NOMO-1 (cell line): ENCODE data around the gene TMEM52B.
"Not testable (repeated sequence)": the region's sequence is repeated elsewhere in the genome, so short reads cannot be mapped to it uniquely, and the experiment has no call there.

ENCODE experiments used
- DNase-seq, 2 experiments: peaks; one replicate each; lab custom pipeline; 2025; ENCODE audit not compliant: unreplicated experiment in 2 of 2; lab: John Stamatoyannopoulos, UW

The TMEM52B gene

DNA sequence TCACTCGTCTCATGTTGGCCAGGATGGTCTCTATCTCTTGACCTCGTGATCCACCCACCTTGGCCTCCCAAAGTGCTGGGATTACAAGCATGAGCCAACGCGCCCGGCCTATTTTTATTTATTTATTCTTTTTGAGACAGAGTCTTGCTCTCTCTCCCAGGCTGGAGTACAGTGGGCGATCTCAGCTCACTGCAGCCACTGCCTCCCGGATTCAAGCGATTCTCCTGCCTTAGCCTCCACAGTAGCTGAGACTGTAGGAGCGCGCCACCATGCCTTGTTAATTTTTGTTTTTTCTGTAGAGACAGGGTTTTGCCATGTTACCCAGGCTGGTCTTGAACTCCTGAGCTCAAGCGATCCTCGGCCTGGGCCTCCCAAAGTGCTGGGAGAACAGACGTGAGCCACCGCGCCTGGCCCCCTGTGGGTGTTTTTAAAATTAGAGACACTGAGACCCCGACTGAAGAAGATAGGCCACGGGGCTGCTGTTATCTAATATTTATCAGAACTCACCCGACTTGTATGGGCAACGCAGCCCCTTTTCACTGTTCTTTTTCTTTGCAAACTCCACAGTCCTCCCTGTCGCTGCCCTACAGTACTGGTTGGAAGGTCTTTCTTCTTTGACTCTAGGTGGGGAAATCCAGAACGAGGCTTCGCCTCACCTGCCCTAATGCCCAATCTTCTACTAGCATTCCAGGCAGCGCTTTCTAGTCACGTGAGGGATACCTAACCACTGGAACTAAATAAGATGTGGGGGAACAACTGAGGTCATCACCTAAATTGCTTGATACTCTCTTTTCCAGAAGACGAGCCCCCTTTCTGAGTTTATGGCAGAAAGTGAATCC is 32.5 kb downstream of the TMEM52B start:
- DNase-seq, result no peak

- DNase-seq, result peak; percentile 90 to 91
Measured at GRCh38 chr12:10211940-10212738, 33.3 kb downstream of the TMEM52B start.

GRCh38 chr12:10212739-10213131 is 33.9 kb downstream of the TMEM52B start, which contains the start of gene GABARAPL1:
Gene GABARAPL1 (plus strand): TSS chr12:10212877. CDS start chr12:10213130, 253 bp downstream.
- DNase-seq, result peak; percentile 51 to 69

DNA sequence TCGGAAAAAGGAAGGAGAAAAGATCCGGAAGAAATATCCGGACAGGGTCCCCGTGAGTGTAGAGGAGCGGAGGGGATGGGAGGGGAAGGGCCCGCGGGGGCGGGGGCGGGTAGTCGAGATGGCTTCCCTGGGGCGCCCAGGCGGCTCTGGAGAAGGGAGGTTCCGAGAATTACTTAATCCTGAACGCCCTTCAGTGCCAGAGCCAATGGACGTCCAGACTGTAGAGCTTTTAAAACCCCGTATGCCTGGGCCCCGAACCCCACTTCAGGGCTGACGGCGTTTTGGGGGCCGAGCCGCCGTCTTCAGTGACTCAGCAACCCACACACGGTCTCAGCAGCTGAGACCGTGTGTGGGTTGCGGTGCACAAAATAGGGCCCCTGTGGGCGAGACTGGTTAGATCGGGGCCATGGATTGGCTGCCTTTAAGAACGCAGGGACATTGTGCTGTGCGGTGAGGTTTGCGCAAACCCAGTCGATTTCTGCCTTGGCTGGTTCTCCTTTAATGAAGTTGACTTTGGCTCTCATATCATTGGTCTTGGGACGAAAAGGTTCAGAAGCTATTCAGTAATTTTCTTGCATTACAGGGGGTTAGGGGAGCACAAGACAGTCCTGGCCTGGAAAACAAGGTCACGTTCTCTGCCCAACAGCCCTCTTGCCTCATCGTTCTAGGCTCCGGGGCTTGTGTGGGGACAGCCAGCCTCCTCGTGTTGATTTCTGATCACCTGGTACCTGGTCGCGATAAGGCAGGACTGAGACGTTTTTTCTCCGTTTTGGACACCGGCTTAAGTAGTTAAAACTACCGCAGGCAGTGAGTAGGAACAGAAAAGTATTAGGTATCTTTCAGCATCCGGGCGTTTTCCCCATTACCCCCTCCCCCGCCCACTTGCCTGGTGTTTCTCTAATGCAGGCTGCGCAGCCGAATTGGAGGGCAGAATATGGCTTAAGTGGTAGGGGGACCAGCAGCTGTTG is 34.6 kb downstream of the TMEM52B start:
- peak; percentile 78 to 84 for DNase-seq

DNA sequence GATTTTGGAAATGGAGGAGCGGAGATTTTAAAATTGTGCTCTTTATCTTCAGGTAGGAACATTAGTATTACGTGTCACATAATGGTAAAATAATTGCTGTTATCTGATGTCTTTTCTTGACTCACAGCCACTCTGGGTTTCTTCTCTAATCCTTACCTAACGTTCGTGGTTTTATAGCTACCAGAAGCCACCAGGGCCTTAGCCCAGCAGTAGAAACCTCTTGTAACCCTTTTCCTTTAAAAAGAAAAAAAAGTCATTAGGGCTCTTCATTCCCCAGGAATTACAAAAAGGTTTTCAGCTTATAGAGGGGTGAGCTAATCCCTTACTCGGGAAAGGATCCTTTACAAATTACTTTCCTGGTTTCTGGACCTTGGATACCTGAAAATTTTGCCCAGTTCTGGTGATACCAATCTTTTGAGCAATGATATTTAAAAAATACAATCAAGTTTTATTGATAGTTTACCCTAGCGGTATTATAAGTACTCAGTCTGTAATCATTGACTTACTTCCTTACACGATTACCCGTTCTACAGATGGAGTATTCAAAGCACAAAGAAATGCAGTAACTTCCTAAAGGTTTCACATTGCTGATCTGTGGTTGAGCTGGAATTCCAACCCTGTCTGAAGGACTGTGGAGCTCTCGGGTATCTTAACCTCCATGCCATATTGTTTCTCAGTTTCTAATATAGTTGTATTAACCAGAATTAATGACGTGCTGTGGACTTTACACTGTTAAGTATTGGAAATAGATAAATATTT is 35.5 kb downstream of the TMEM52B start:
- DNase-seq, result no peak

- no peak for DNase-seq
Measured at GRCh38 chr12:10214895-10215267, 36.0 kb downstream of the TMEM52B start.

DNA sequence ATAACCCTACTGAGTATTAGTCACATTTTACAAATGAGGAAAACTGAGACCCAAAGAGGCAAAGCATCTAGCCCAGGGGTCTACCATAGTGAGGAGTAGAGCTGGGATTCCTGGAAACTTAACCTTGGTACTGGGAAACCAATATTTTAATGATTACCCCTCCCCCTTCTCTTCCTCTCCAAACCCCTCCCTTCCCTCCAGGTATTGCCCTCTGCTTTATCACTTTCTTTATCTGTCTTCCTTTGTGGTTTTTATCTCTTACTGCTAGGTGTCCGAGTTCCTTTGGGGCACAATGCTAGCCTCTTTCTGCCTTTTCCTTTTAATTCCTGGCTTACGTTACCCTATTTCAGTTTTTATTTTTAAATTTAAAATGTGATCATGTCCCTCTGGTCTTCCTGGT is 36.6 kb downstream of the TMEM52B start:
- no peak for DNase-seq

DNA sequence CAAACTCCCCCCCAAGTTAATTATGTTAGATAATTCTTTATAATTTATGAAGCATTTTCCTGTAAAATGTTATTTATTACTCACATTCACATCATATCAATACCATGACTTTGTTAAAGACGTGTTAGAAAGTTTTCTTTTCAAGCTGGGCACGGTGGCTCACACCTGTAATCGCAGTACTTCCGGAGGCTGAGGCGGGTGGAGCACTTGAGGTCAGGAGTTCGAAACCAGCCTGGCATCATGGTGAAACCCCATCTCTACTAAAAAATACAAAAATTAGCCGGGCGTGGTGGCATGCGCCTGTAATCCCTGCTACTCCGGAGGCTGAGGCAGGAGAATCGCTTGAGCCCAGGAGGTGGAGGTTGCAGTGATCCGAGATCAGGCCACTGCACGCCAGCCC is 37.1 kb downstream of the TMEM52B start:
- DNase-seq, result not testable (repeated sequence)

GRCh38 chr12:10218021-10218420 is 39.2 kb downstream of the TMEM52B start:
- DNase-seq, result no peak

DNA sequence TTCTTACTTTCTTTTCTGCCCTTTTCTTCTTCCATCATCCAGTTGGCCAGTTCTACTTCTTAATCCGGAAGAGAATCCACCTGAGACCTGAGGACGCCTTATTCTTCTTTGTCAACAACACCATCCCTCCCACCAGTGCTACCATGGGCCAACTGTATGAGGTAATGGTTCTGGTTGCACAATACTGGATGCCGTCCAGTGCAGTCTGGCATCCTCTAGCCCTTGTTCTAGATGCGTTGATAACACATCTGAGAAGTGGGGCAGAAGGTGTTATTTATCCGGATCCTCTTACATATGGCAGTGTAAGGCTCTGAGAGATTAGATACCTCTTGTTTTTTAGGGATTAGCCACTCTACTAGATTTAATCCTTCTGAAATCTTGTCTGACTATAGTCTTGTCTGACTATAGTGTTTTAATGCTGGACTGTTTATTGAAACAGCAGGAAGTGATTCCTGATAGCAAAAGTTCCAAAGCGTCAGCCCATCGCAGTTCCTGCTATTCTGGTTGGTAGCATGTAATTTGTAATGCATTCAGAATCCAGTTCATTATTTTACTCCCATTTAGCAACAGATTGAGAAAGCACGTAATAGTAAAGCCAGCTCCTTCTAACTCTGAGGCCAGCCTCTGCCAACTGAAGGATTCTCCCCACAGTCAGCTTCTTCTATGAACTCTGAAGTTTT is 41.7 kb downstream of the TMEM52B start:
- DNase-seq, result no peak

DNA sequence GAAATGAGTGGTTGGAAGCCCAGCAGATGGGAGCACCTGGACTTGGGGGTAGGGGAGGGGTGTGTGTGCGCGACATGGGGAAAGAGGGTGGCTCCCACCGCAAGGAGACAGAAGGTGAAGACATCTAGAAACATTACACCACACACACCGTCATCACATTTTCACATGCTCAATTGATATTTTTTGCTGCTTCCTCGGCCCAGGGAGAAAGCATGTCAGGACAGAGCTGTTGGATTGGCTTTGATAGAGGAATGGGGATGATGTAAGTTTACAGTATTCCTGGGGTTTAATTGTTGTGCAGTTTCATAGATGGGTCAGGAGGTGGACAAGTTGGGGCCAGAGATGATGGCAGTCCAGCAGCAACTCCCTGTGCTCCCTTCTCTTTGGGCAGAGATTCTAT is 43.0 kb downstream of the TMEM52B start:
- DNase-seq, result no peak

- DNase-seq, result no peak
Measured at GRCh38 chr12:10223208-10223607, 44.4 kb downstream of the TMEM52B start.

DNA sequence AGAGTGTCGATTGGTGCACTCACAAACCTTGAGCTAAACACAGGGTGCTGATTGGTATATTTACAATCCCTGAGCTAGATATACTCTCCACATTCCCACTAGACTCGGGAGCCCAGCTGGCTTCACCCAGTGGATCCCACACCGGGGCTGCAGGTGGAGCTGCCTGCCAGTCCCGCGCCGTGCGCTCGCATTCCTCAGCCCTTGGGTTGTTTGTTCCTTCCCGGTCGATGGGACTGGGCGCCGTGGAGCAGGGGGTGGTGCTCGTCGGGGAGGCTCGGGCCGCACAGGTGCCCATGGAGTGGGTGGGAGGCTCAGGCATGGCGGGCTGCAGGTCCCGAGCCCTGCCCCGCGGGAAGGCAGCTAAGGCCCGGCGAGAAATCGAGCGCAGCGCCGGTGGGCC is 46.6 kb downstream of the TMEM52B start:
- not testable (repeated sequence) for DNase-seq

GRCh38 chr12:10226086-10226485 is 47.3 kb downstream of the TMEM52B start:
- no peak for DNase-seq

DNA sequence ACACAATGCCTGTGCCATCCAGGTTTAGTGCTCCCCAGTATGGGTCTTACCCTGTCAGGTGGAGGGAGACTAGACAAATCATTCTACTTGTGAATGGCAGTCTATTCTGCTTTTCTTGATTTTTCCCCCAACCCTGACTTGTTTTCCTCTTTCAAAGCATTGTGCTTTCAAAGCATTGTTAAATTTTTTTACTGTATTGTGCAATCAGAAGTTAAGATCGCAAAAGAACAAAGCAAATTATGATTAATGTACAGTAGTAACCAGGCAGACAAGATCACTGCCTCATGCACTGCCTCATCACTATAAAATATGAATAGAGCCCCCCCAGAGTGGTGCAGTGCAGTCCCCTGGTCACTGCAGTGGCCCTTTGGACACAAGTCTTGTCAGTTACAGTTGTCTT is 47.9 kb downstream of the TMEM52B start:
- no peak for DNase-seq

GRCh38 chr12:10227648-10228047 is 48.8 kb downstream of the TMEM52B start:
- no peak for DNase-seq

DNA sequence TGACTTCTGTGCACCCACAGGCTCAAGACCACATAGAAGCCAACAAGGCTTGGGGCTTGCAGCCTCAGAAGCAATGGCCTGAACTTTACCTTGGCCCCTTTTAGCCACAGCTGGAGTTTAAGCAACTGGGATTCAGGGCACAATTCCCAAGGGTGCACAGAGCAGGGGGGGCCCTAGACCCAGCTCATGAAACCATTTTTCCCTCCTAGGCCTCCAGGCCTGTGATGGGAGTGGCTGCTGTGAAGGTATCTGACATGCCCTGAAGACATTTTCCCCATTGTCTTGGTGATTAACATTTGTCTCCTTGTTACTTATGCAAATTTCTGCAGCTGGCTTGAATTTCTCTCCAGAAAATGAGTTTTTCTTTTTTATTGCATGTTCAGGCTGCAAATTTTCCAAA is 55.7 kb downstream of the TMEM52B start:
- DNase-seq, result no peak

DNA sequence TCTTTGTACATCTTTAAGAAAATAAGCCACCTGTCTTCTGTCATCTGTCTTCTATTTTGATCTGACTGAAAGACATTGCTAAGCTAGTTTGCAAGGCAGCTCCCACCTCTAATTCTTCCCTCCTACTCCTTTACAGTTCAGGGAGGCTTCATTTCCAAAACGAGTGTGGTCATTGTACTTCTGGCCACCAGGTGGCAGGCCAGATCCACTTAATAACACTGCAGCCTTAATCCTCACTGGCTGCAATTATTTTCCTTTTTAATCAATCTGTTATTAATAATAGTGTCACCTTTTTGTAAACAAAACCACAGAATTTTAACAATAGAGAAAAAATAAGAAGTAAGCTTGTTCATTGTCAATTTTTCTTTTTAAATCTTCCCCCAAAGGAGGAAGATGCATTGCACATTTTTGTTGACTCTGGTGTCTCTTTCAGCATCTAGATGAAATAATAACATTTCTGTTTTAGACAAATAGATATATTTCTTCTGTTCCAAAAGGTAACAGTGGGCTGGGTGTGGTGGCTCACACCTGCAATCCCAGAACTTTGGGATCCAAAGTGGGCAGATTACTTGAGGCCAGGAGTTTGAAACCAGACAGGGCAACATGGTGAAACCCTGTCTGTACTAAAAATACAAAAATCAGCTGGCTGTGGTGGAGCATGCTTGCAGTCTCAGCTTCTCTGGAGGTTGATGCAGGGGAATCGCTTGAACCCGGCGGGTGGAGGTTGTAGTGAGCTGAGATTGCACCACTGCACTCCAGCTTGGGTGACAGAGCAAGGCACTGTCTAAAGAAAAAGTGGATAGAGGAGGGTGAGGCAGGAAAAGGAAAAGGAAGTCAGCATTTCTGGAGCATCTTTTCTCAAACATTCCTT is 57.2 kb downstream of the TMEM52B start:
- DNase-seq, result peak; percentile 33 to 44

DNA sequence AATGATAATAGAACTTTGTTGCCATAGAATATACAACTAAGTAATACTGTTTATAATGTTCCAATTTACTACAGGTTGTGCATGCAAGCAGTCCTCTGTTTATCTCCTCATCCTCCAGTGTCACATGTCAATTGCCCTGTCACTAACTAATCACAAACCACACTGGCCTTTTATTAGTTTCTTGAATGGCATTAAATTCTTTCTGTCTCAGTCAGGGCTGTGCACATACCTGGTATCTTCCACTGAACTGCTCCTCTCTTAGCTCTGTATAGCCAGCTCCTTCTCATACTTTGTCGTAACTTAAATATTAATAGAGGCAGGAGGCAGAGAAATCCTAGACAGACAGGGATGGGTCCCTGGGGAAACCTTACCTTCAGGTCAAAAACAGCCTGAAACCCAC is 57.9 kb downstream of the TMEM52B start:
- DNase-seq, result no peak
